H9 (cell line): Measurements from ENCODE around the gene OCLN. TPM values are rescaled to one million over a fixed set of nuclear protein-coding genes. Genes with fewer than 3 reads are reported as not detected.
A peak's percentile ranks its signal among the peaks of the same experiment; 100 is the strongest.

ENCODE experiments used
- DNase-seq: peaks from one replicate; pipeline ENCODE4 v3.0.0-alpha.2; 2017
- H2AFZ ChIP-seq: one replicate; pipeline ENCODE4 v1.6.1; 2013; ENCODE audit warnings: mild to moderate bottlenecking, low read length, control low read depth, moderate library complexity
- H2AK5ac ChIP-seq: 2 replicates; pipeline ENCODE4 v1.6.1; 2013; ENCODE audit warnings: low read length, control low read depth, mixed read lengths; ENCODE audit not compliant: insufficient read length
- H2BK120ac ChIP-seq: one replicate; pipeline ENCODE4 v1.6.1; 2013; ENCODE audit warnings: low read depth, mild to moderate bottlenecking, low read length, control low read depth, inconsistent platforms; ENCODE audit not compliant: poor library complexity, severe bottlenecking
- H2BK12ac ChIP-seq: 2 replicates; pipeline ENCODE4 v1.6.1; 2013; ENCODE audit warnings: low read length, control low read depth, mixed read lengths, low read depth; ENCODE audit not compliant: insufficient read length
- H2BK15ac ChIP-seq: 2 replicates; pipeline ENCODE4 v1.6.1; 2013; ENCODE audit warnings: low read depth, low read length, control low read depth
- H2BK20ac ChIP-seq: one replicate; pipeline ENCODE4 v1.6.1; 2013; ENCODE audit warnings: low read depth, mild to moderate bottlenecking, low read length, control low read depth, inconsistent platforms; ENCODE audit not compliant: poor library complexity, severe bottlenecking
- H2BK5ac ChIP-seq: 2 replicates; pipeline ENCODE4 v1.6.1; 2013; ENCODE audit warnings: low read length, control low read depth, mixed read lengths; ENCODE audit not compliant: insufficient read length
- H3K14ac ChIP-seq: 2 replicates; pipeline ENCODE4 v1.6.1; 2013; ENCODE audit warnings: low read length, control low read depth; ENCODE audit not compliant: insufficient read depth
- H3K18ac ChIP-seq: 2 replicates; pipeline ENCODE4 v1.6.1; 2013; ENCODE audit warnings: low read depth, mild to moderate bottlenecking, mixed read lengths, low read length, control low read depth; ENCODE audit not compliant: insufficient read length
- H3K23ac ChIP-seq: 2 replicates; pipeline ENCODE4 v1.6.1; 2013; ENCODE audit warnings: low read length, control low read depth, mixed read lengths, low read depth; ENCODE audit not compliant: insufficient read length
- H3K23me2 ChIP-seq: 2 replicates; pipeline ENCODE4 v1.6.1; 2013; ENCODE audit warnings: low read depth, mild to moderate bottlenecking, mixed read lengths, low read length, control low read depth; ENCODE audit not compliant: insufficient read length, poor library complexity, severe bottlenecking
- H3K27ac ChIP-seq: 2 replicates; pipeline ENCODE4 v1.5.1; 2013; ENCODE audit warnings: low read length, control low read depth, mixed read lengths, low read depth; ENCODE audit not compliant: insufficient read length
- H3K27me3 ChIP-seq: 2 replicates; pipeline ENCODE4 v1.6.1; 2013; ENCODE audit warnings: low read length, control low read depth, inconsistent platforms; ENCODE audit not compliant: insufficient read depth
- H3K4ac ChIP-seq: 2 replicates; pipeline ENCODE4 v1.6.1; 2013; ENCODE audit warnings: low read depth, mild to moderate bottlenecking, control low read depth, inconsistent platforms, low read length, moderate library complexity
- H3K4me1 ChIP-seq: 2 replicates; pipeline ENCODE4 v1.6.1; 2013; ENCODE audit warnings: low read length, control low read depth, inconsistent platforms; ENCODE audit not compliant: insufficient read depth
- H3K4me2 ChIP-seq: 2 replicates; pipeline ENCODE4 v1.6.1; 2013; ENCODE audit warnings: low read length, control low read depth, mixed read lengths; ENCODE audit not compliant: insufficient read length, insufficient read depth
- H3K56ac ChIP-seq: 2 replicates; pipeline ENCODE4 v1.6.1; 2013; ENCODE audit warnings: low read depth, mild to moderate bottlenecking, mixed read lengths, low read length, control low read depth; ENCODE audit not compliant: insufficient read length
- H3K79me1 ChIP-seq: 2 replicates; pipeline ENCODE4 v1.6.1; 2013; ENCODE audit warnings: low read depth, mild to moderate bottlenecking, moderate library complexity, low read length, control low read depth, inconsistent platforms; ENCODE audit not compliant: insufficient read depth, poor library complexity, severe bottlenecking
- H3K79me2 ChIP-seq: 2 replicates; pipeline ENCODE4 v1.6.1; 2013; ENCODE audit warnings: low read length, control low read depth, inconsistent platforms; ENCODE audit not compliant: insufficient read depth
- H3K9ac ChIP-seq: 2 replicates; pipeline ENCODE4 v1.6.1; 2013; ENCODE audit warnings: low read length, control low read depth, mixed read lengths; ENCODE audit not compliant: insufficient read length; ENCODE audit errors: extremely low read depth
- H3K9me3 ChIP-seq: one replicate; pipeline ENCODE4 v1.6.1; 2013; ENCODE audit warnings: low read depth, low read length, inconsistent platforms; ENCODE audit not compliant: control insufficient read depth
- H3T11ph ChIP-seq: one replicate; pipeline ENCODE4 v1.6.1; 2013; ENCODE audit warnings: mild to moderate bottlenecking, low read length, control low read depth, inconsistent platforms
- H4K20me1 ChIP-seq: one replicate; pipeline ENCODE4 v1.6.1; 2013; ENCODE audit not compliant: control insufficient read depth, insufficient read length, insufficient read depth
- H4K5ac ChIP-seq: 2 replicates; pipeline ENCODE4 v1.6.1; 2013; ENCODE audit warnings: low read depth, mild to moderate bottlenecking, mixed read lengths, low read length, control low read depth; ENCODE audit not compliant: insufficient read length
- H4K8ac ChIP-seq: replicated peaks from 2 replicates; pipeline ENCODE4 v1.6.1; 2013; ENCODE audit warnings: low read length, control low read depth, mixed read lengths, low read depth; ENCODE audit not compliant: insufficient read length
- H4K91ac ChIP-seq: 2 replicates; pipeline ENCODE4 v1.6.1; 2013; ENCODE audit warnings: low read depth, mild to moderate bottlenecking, moderate library complexity, mixed read lengths, low read length, control low read depth; ENCODE audit not compliant: insufficient read length
- H3K27ac Mint-ChIP-seq, 3 experiments: 2 replicates in 2 of 3; 3 replicates in 1 of 3; pipeline ENCODE4 v1.8.0; 2020 to 2021; ENCODE audit warnings: mixed read lengths in 3 of 3, mild to moderate bottlenecking in 1 of 3, moderate library complexity in 1 of 3
- H3K27me3 Mint-ChIP-seq: 2 replicates; pipeline ENCODE4 v1.8.0; 2021; ENCODE audit warnings: low read depth, mild to moderate bottlenecking, moderate library complexity, mixed read lengths
- H3K36me3 Mint-ChIP-seq, 3 experiments: 2 replicates in 2 of 3; 3 replicates in 1 of 3; pipeline ENCODE4 v1.8.0; 2020 to 2021; ENCODE audit warnings: low read depth in 3 of 3, mixed read lengths in 3 of 3; ENCODE audit not compliant: insufficient read depth in 1 of 3
- H3K4me1 Mint-ChIP-seq, 2 experiments: 2 replicates each; pipeline ENCODE4 v1.8.0; 2020; ENCODE audit warnings: mixed read lengths in 2 of 2
- H3K4me3 Mint-ChIP-seq, 2 experiments: 2 replicates in 1 of 2; 3 replicates in 1 of 2; pipeline ENCODE4 v1.8.0; 2020 to 2021; ENCODE audit warnings: mild to moderate bottlenecking in 2 of 2, mixed read lengths in 2 of 2, moderate library complexity in 1 of 2
- H3K9me3 Mint-ChIP-seq, 2 experiments: 2 replicates in 1 of 2; 3 replicates in 1 of 2; pipeline ENCODE4 v1.8.0; 2020; ENCODE audit warnings: mild to moderate bottlenecking in 2 of 2, mixed read lengths in 2 of 2, moderate library complexity in 1 of 2
- CTCF ChIP-seq: fragments of 200-600 bp; sonication (generic); conservative IDR thresholded peaks from 3 replicates; pipeline ENCODE4 v1.8.0; 2021; ENCODE audit warnings: antibody characterized with exemption, mild to moderate bottlenecking
- WGBS: extraction: QIAGEN DNeasy Blood & Tissue Kit; methylation state at CpG from one replicate; pipeline ENCODE4 v1.1.7; 2013; ENCODE audit warnings: missing lambda C conversion rate, low lambda C conversion rate, mixed read lengths; ENCODE audit not compliant: insufficient read length; ENCODE audit errors: extremely low coverage; 5-methylcytosine and 5-hydroxymethylcytosine counted together
- total RNA-seq: library from RNA; stranded (reverse); gene quantifications from 2 replicates; pipeline ENCODE4 v1.2.1, GENCODE V29; 2021

The OCLN gene
- total RNA-seq, 1 experiment from 2014 or later, result 109 TPM

GRCh38 chr5:69491027-69491426, 1.6 kb upstream of the OCLN start:
- H2AK5ac ChIP-seq, result no peak overlapping the region
- no peak overlapping the region for H3K4ac ChIP-seq
- H2BK120ac ChIP-seq, result no peak overlapping the region
- no peaks in the 10 kb centered on the region for H3K9me3 ChIP-seq
- H2BK5ac ChIP-seq, result no peak overlapping the region
- Mint-ChIP-seq H3K9me3 (no peaks in the 10 kb centered on the region; a peak in 1 of 5 replicates), H3K4me3 (peak overlapping the region; percentile 90 to 91; a peak in 2 of 5 replicates), H3K4me1 (peaks cover 32 to 33% of the 10 kb centered on the region in 2 experiments), H3K36me3 (no peaks in the 10 kb centered on the region; a peak in 1 of 7 replicates), H3K27me3 (peaks cover 3% of the 10 kb centered on the region), H3K27ac (no peak overlapping the region; a peak in 1 of 7 replicates)
- H3K14ac ChIP-seq, result no peak overlapping the region
- H3K4me2 ChIP-seq, result no peak overlapping the region
- H3K23ac ChIP-seq, result no peak overlapping the region
- H3K27me3 ChIP-seq, result no peaks in the 10 kb centered on the region
- no peak for TF ChIP-seq CTCF
- H2AFZ ChIP-seq, result no peak overlapping the region
- H4K5ac ChIP-seq, result no peak overlapping the region
- peaks cover 13% of the 10 kb centered on the region for H3K23me2 ChIP-seq
- H4K20me1 ChIP-seq, result no peaks in the 10 kb centered on the region
- no peak overlapping the region for H3K56ac ChIP-seq
- no peak overlapping the region for H4K91ac ChIP-seq
- H2BK12ac ChIP-seq, result no peak overlapping the region
- H3K79me1 ChIP-seq, result no peaks in the 10 kb centered on the region
- H3K27ac ChIP-seq, result no peak overlapping the region
- no peak overlapping the region for H3K9ac ChIP-seq
- peaks cover 2% of the 10 kb centered on the region; the same call in 1 of the 2 replicates for H3K4me1 ChIP-seq
- 100% methylated on average over 1 of the region's 2 CpGs for WGBS
- H3K79me2 ChIP-seq, result peaks cover 11% of the 10 kb centered on the region; the same call in 1 of the 2 replicates
- no peak for DNase-seq
- H2BK15ac ChIP-seq, result no peak overlapping the region
- H3K18ac ChIP-seq, result no peak overlapping the region
- no peak overlapping the region for H3T11ph ChIP-seq
- H4K8ac ChIP-seq, result no peak overlapping the region
- H2BK20ac ChIP-seq, result no peak overlapping the region
